Measurements from ENCODE around the gene ASPHD1. TPM values are rescaled to one million over a fixed set of nuclear protein-coding genes. Genes with fewer than 3 reads are reported as not detected.
"Not testable (repeated sequence)": the region's sequence is repeated elsewhere in the genome, so short reads cannot be mapped to it uniquely, and the experiment has no call there.

ASPHD1 gene
- total RNA-seq, 1 donor from 2014 or later, result 14.2 TPM

- no peak for TF ChIP-seq CTCF (conservative IDR thresholded peaks at IDR 0.05; ENCODE audit: low read depth, low read length)
- no peak for DNase-seq (ENCODE audit: low read depth)
- H3K4me3 ChIP-seq (ENCODE audit: low read depth, low read length), result no peak overlapping the region
Measured at GRCh38 chr16:29922986-29923501, 22.8 kb downstream of the ASPHD1 start.

GRCh38 chr16:29925105-29925756, 24.9 kb downstream of the ASPHD1 start:
- no peak for TF ChIP-seq CTCF (conservative IDR thresholded peaks at IDR 0.05; ENCODE audit: low read depth, low read length)
- no peak for DNase-seq (ENCODE audit: low read depth)

GRCh38 chr16:29925781-29926710, 25.8 kb downstream of the ASPHD1 start, which contains the start of gene KCTD13:
Gene KCTD13 (minus strand): TSS chr16:29926226. CDS start chr16:29926033, 193 bp downstream.
- peak within 1 kb of the TSS; percentile 95 for H3K4me3 ChIP-seq (ENCODE audit: low read depth, low read length)
- no peak for DNase-seq (ENCODE audit: low read depth)
- no peak for TF ChIP-seq CTCF (conservative IDR thresholded peaks at IDR 0.05; ENCODE audit: low read depth, low read length)

More at GRCh38 chr16:29925105-29925756, 24.9 kb downstream of the ASPHD1 start:
- H3K4me3 ChIP-seq (ENCODE audit: low read depth, low read length), result peak overlapping the region; percentile 95

- no peak for DNase-seq (ENCODE audit: low read depth)
- no peak for TF ChIP-seq CTCF (conservative IDR thresholded peaks at IDR 0.05; ENCODE audit: low read depth, low read length)
Measured at GRCh38 chr16:29926711-29927052, 26.4 kb downstream of the ASPHD1 start.

GRCh38 chr16:29927070-29927905, 27.0 kb downstream of the ASPHD1 start:
- peak overlapping the region; percentile 95 for H3K4me3 ChIP-seq (ENCODE audit: low read depth, low read length)
- no peak for TF ChIP-seq CTCF (conservative IDR thresholded peaks at IDR 0.05; ENCODE audit: low read depth, low read length)
- DNase-seq (ENCODE audit: low read depth), result no peak

More at GRCh38 chr16:29926711-29927052, 26.4 kb downstream of the ASPHD1 start:
- H3K4me3 ChIP-seq (ENCODE audit: low read depth, low read length), result peak overlapping the region; percentile 95

GRCh38 chr16:29931750-29932149, 31.5 kb downstream of the ASPHD1 start:
- H3K4me3 ChIP-seq (ENCODE audit: low read depth, low read length); DNase-seq (ENCODE audit: low read depth): not testable (repeated sequence)

Data from epithelial cell of proximal tubule (primary cell).